ENCODE results near the gene CMC1.

The CMC1 gene

DNA sequence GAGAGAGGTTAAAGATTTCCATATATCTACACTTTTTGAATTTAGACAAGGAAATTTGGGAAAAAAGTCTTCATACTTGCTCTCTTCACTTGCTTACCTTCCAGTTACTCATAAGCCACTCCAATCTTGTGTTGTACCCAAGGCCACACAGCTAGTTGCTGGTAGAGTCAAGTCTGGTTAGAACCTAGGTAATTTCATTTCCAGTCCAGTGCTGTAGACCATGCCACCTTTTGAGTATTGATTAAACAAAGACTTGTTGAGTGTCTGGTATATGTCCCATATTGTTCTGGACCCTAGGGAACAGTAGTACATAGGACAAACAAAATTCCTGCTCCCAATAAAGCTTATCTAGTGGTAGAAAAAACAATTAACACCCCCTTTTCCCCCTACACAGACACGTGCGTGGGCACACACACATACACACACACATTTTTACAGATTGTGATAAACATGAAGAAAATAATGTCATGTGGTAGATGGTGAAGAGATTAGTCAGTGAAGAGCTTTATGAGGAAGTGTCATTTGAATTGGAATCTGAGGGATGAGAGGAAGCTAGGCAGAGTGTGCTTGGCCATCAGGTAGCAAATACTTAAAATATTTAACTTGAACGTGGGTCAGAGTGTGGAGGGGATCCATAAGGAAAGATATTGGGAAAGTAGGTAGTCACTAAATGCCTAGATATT is 2.1 kb downstream of the CMC1 start:
- no peak for DNase-seq (ENCODE audit: low read depth)
- H3K4me3 ChIP-seq (replicated peaks; ENCODE audit: low read depth, low read length) = no peak overlapping the region

DNA sequence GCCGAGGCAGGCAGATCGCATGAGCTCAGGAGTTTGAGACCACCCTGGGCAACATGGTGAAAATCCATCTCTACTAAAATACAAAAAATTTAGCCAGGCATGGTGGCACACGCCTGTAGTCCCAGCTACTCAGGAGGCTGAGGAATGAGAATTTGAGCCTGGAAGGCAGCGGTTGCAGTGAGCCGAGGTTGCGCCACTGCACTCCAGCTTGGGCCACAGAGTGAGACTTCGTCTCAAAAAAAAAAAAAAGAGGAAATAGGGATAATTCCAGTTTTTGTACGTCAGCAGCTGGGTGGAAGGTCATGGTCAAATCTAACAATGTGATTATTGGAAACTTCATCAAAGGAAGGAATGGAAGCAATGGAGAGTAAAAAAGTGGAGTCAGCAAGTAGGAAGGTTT is 3.1 kb downstream of the CMC1 start:
- TF ChIP-seq, protein P1, sequence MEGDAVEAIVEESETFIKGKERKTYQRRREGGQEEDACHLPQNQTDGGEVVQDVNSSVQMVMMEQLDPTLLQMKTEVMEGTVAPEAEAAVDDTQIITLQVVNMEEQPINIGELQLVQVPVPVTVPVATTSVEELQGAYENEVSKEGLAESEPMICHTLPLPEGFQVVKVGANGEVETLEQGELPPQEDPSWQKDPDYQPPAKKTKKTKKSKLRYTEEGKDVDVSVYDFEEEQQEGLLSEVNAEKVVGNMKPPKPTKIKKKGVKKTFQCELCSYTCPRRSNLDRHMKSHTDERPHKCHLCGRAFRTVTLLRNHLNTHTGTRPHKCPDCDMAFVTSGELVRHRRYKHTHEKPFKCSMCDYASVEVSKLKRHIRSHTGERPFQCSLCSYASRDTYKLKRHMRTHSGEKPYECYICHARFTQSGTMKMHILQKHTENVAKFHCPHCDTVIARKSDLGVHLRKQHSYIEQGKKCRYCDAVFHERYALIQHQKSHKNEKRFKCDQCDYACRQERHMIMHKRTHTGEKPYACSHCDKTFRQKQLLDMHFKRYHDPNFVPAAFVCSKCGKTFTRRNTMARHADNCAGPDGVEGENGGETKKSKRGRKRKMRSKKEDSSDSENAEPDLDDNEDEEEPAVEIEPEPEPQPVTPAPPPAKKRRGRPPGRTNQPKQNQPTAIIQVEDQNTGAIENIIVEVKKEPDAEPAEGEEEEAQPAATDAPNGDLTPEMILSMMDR (IDR thresholded peaks at IDR 0.05; ENCODE audit: low read length, missing control alignments) = no peak
- no peak overlapping the region for H3K4me3 ChIP-seq (replicated peaks; ENCODE audit: low read depth, low read length)
- no peak for DNase-seq (ENCODE audit: low read depth)

More for the DNA sequence above, 2.1 kb downstream of the CMC1 start:
- TF ChIP-seq, protein P1 (IDR thresholded peaks at IDR 0.05; ENCODE audit: low read length, missing control alignments) = no peak

- no peak for DNase-seq (ENCODE audit: low read depth)
- TF ChIP-seq, protein P1 (IDR thresholded peaks at IDR 0.05; ENCODE audit: low read length, missing control alignments) = no peak
- H3K4me3 ChIP-seq (replicated peaks; ENCODE audit: low read depth, low read length) = no peak overlapping the region
These were observed 5.9 kb downstream of the CMC1 start for GRCh38 chr3:28247286-28247685.

- no peak overlapping the region for H3K4me3 ChIP-seq (replicated peaks; ENCODE audit: low read depth, low read length)
- TF ChIP-seq, protein P1 (IDR thresholded peaks at IDR 0.05; ENCODE audit: low read length, missing control alignments) = no peak
- DNase-seq (ENCODE audit: low read depth) = no peak
These were observed 9.6 kb downstream of the CMC1 start for GRCh38 chr3:28250999-28251398.

- DNase-seq (ENCODE audit: low read depth) = no peak
- no peak overlapping the region for H3K4me3 ChIP-seq (replicated peaks; ENCODE audit: low read depth, low read length)
- TF ChIP-seq, protein P1 (IDR thresholded peaks at IDR 0.05; ENCODE audit: low read length, missing control alignments) = no peak
These were observed 10.6 kb downstream of the CMC1 start for GRCh38 chr3:28252001-28252431.

DNA sequence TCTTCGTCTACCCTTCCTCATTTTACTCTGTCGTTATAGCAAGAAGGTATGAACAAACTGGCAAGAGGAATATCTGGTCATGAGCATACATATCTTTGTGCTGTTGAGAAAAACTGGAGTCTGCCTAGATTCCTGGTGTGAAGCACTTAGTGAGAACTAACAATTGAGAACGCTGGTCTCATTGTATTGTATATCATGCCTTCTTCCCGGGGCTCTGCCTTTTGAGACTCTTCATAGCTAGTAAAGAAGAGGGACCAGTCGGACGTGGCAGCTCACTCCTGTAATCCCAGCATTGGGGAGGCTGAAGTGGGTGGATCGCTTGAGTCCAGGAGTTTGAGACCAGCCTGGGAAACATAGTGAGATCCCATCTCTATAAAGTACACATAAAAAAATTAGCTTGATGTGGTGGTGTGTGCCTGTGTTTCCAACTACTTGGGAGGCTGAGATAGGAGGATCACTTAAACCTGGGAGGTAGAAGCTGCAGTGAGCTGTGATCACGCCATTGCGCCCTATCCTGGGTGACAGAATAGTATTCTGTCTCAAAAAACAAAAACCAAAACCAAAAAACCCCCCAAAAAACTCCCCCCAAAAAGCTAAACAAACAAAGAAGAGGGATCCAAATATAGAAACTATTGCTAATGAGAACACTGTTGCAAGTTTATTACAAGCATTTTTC is 11.8 kb downstream of the CMC1 start:
- TF ChIP-seq, protein P1 (IDR thresholded peaks at IDR 0.05; ENCODE audit: low read length, missing control alignments) = no peak
- DNase-seq (ENCODE audit: low read depth) = no peak
- no peak overlapping the region for H3K4me3 ChIP-seq (replicated peaks; ENCODE audit: low read depth, low read length)
